Testis (tissue), 3 donors: ENCODE data around the gene CRHR2. TPM values are rescaled to one million over a fixed set of nuclear protein-coding genes. Genes with fewer than 3 reads are reported as not detected.

Source experiments
- DNase-seq: peaks from one replicate; pipeline ENCODE4 v3.0.0-alpha.2; 2019
- H3K27ac ChIP-seq, 2 donors: fragments of 200-600 bp; sonication (generic); one replicate each; pipeline ENCODE4 v1.5.1; 2019
- H3K27me3 ChIP-seq: fragments of 200-600 bp; sonication (generic); one replicate; pipeline ENCODE4 v1.5.1; 2019
- H3K36me3 ChIP-seq: fragments of 200-600 bp; sonication (generic); one replicate; pipeline ENCODE4 v1.5.1; 2017; ENCODE audit warnings: low read depth; ENCODE audit errors: missing control alignments
- H3K4me1 ChIP-seq: fragments of 200-600 bp; sonication (generic); one replicate; pipeline ENCODE4 v1.5.1; 2019
- H3K4me3 ChIP-seq, 2 donors: fragments of 200-600 bp; sonication (generic); one replicate each; pipeline ENCODE4 v1.5.1; 2017 to 2019
- H3K9me3 ChIP-seq: fragments of 200-600 bp; sonication (generic); one replicate; pipeline ENCODE4 v1.5.1; 2017
- POLR2A ChIP-seq: fragments of 450-650 bp; IDR thresholded peaks from one replicate; pipeline ENCODE4 v1.6.1; 2017; ENCODE audit warnings: antibody characterized with exemption, mild to moderate bottlenecking, moderate library complexity
- WGBS, 2 donors: methylation state at CpG; one replicate each; pipeline ENCODE4 v1.1.5; 2018; 5-methylcytosine and 5-hydroxymethylcytosine counted together
- intact Hi-C: fragments of 100-400 bp; cut with DNase I; formaldehyde crosslinking; loops from one replicate; pipeline ENCODE4 v1.15.1; 2023; ENCODE audit warnings: low total_unique reads
- polyA plus RNA-seq: library from polyadenylated mRNA; stranded (reverse); fragments of 350-450 nt; fragmentation: Illumina TruSeq; extraction: RNeasy Lipid Tissue Mini Kit (QIAGEN cat#74804); gene quantifications from one replicate; pipeline ENCODE4 v1.2.3, GENCODE V29; 2014; ENCODE audit warnings: low read depth, low replicate concordance; ENCODE audit not compliant: insufficient read depth
- total RNA-seq, 2 donors: library from RNA; depleted of rRNA; stranded (reverse); fragments of >200 nt; gene quantifications; one replicate each; pipeline ENCODE4 v1.2.3, GENCODE V29; 2016
- TF ChIP-seq, protein P1 (sequence below), 3 experiments: fragments of 450-650 bp in 2 of 3; fragments of 200-600 bp in 1 of 3; sonication (generic) in 1 of 3; IDR thresholded peaks; one replicate each; pipeline ENCODE4 v1.5.1; 2016 to 2019; ENCODE audit warnings: antibody characterized with exemption in 3 of 3, mild to moderate bottlenecking in 2 of 3, moderate library complexity in 1 of 3

The CRHR2 gene
- total and polyA plus RNA-seq, 3 donors from 2014 or later = 0.50 to 1.3 (median 1.2) TPM

DNA sequence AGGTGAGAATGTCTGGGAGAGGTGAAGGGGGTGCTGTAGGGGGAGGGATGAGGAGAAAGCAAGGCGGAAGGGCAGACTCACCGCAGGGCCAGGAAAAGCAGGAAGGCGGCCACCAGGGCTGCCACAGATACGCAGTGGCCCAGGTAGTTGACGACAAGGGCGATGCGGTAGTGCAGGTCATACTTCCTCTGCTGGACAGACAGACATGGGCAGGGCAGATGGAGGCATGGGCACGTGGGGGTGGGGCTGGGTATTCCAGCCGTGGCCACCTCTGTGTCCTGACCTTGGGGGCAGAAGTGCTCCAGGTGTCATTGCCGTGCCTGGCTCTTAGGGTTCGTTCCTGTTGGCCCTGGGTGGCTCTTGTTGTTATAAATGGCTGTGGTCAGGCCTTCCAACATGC, 16.8 kb downstream of the CRHR2 start:
- WGBS, 2 donors = 81 to 86% methylated on average over 11 of the region's 11 CpGs
- no peaks in the 10 kb centered on the region for H3K9me3 ChIP-seq
- H3K4me1 ChIP-seq = no peaks in the 10 kb centered on the region
- DNase-seq = no peak
- H3K27me3 ChIP-seq = no peaks in the 10 kb centered on the region
- TF ChIP-seq POLR2A = no peak
- TF ChIP-seq, protein P1, sequence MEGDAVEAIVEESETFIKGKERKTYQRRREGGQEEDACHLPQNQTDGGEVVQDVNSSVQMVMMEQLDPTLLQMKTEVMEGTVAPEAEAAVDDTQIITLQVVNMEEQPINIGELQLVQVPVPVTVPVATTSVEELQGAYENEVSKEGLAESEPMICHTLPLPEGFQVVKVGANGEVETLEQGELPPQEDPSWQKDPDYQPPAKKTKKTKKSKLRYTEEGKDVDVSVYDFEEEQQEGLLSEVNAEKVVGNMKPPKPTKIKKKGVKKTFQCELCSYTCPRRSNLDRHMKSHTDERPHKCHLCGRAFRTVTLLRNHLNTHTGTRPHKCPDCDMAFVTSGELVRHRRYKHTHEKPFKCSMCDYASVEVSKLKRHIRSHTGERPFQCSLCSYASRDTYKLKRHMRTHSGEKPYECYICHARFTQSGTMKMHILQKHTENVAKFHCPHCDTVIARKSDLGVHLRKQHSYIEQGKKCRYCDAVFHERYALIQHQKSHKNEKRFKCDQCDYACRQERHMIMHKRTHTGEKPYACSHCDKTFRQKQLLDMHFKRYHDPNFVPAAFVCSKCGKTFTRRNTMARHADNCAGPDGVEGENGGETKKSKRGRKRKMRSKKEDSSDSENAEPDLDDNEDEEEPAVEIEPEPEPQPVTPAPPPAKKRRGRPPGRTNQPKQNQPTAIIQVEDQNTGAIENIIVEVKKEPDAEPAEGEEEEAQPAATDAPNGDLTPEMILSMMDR (IDR thresholded peaks at IDR 0.05) = no peak
- no peak overlapping the region for H3K4me3 ChIP-seq
- intact Hi-C loops = no loop called here
- H3K36me3 ChIP-seq = no peaks in the 10 kb centered on the region
- H3K27ac ChIP-seq = no peak overlapping the region

DNA sequence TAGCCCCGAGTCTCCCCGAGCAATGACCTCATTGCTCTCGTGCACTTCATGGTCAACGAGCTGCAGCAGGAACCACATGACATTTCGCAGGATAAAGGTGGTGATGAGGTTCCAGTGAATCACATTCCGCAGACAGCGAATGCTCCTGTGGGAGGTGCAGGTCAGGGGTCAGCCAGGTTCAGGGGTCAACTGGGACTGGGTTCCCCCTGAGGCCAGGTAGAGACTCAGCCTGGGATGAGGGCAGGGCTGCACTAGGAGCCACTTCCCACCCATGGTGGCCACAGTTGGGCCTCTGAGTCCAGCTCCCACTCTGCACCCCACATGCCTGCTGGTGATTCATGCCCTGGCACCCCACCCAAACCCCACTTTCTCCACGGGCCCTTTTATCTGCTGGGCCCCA, 17.2 kb downstream of the CRHR2 start:
- 69 to 74% methylated on average over 8 of the region's 8 CpGs for WGBS, 2 donors
- Histone ChIP-seq H3K4me3 (no peak overlapping the region), H3K9me3 (no peaks in the 10 kb centered on the region), H3K27me3 (no peaks in the 10 kb centered on the region), H3K36me3 (no peaks in the 10 kb centered on the region), H3K4me1 (no peaks in the 10 kb centered on the region), H3K27ac (no peak overlapping the region)
- no peak for DNase-seq
- intact Hi-C loops = no loop called here
- TF ChIP-seq, protein P1 (IDR thresholded peaks at IDR 0.05) = no peak

DNA sequence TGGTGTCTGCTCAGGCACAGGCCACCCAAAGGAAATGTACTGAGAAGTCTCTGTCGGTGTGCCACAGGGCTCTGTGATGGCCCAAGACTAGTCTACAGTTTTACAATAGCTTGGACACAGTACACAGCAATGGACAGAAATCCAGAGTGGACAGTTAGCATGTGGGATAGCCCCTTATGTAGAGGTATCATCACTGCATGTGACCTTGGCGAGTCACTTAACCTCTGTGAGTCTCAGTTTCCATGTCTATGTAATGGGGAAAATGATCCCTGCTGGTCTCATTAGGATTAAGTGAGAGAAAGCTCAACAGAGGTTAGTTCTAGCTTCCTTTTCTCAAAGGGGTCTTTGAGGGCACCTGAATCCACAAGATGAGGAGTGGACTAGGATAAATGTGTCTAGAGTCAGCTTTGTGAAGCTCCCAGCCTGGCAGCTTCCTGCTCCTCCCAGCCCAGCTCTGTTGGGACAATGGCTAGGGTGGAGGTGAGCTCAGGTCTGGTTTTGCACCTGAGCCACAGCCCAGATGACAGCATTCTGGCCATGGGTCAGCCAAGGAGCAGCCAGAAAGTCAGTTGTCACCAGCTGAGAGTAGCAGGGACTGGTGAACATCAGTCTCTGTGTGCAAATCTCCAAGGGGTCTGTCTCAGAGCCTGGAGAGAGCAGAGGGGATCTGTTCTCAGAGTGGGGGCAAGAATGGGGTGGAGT, 17.9 kb downstream of the CRHR2 start:
- intact Hi-C loops = no loop called here
- Histone ChIP-seq H3K4me1 (no peaks in the 10 kb centered on the region), H3K27me3 (no peaks in the 10 kb centered on the region), H3K27ac (no peak overlapping the region), H3K36me3 (no peaks in the 10 kb centered on the region), H3K4me3 (no peak overlapping the region), H3K9me3 (no peaks in the 10 kb centered on the region)
- no peak for DNase-seq
- no peak for TF ChIP-seq POLR2A
- TF ChIP-seq, protein P1 (IDR thresholded peaks at IDR 0.05) = no peak
- 89 to 90% methylated on average over 2 of the region's 2 CpGs for WGBS, 2 donors

DNA sequence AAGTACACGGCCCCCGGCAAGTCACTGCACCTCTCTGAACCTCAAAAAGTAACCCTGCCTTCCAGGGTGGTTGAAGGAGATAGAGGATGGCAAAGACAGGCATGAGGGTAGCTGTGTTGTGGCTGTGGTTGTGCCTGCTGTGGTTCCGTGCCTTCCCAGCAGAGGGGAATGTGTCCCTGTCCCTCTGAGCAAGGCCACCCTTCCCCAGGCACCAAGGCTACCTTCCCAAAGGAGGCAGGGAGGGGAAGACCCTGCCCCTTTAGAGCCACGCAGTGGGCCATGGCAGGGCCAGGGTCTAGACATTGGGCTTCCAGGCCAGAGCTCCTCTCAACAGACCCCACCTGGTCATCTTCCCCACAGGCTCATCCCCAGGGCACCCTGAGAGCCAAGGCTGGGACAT, 18.8 kb downstream of the CRHR2 start:
- Histone ChIP-seq H3K36me3 (no peaks in the 10 kb centered on the region), H3K4me3 (no peak overlapping the region), H3K27ac (no peak overlapping the region), H3K27me3 (no peaks in the 10 kb centered on the region), H3K4me1 (no peaks in the 10 kb centered on the region), H3K9me3 (no peaks in the 10 kb centered on the region)
- TF ChIP-seq, protein P1 (IDR thresholded peaks at IDR 0.05) = no peak
- no peak for TF ChIP-seq POLR2A
- 73 to 79% methylated on average over 3 to 4 of the region's 4 CpGs for WGBS, 2 donors
- DNase-seq = no peak
- intact Hi-C loops = no loop called here

DNA sequence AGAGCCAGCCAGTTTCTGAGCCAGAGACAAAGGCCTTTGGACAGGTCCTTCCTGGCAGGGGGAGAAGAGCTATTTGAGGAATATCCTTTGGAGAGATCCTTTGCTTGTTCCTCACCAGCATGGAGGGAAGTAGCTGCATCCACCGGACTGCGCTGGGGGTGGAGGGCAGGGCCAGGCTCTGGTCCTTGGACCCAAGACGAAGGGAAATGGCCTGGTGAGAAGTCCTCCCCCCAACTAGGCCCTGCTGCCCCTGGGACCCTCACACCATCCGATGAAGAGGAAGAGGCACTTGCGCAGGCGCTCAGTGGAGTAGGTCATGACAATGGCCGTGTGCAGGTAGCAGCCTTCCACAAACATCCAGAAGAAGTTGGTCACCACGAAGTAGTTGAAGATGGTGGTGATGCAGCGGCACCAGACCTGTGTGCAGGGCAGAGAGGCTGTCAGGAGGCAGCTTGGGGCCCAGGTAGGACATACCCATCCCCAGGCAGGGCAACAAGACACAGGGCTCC, 19.8 kb downstream of the CRHR2 start:
- Histone ChIP-seq H3K27ac (no peak overlapping the region), H3K4me1 (no peaks in the 10 kb centered on the region), H3K27me3 (no peaks in the 10 kb centered on the region), H3K4me3 (no peak overlapping the region), H3K36me3 (no peaks in the 10 kb centered on the region), H3K9me3 (no peaks in the 10 kb centered on the region)
- TF ChIP-seq, protein P1 (IDR thresholded peaks at IDR 0.05) = no peak
- TF ChIP-seq POLR2A = no peak
- intact Hi-C loops = no loop called here
- no peak for DNase-seq
- WGBS, 2 donors = 97% methylated on average over 5 to 9 of the region's 9 CpGs
